22Rv1 (cell line): ENCODE data around the gene RPA1.
"Not testable (repeated sequence)": the region's sequence is repeated elsewhere in the genome, so short reads cannot be mapped to it uniquely, and the experiment has no call there.

ENCODE experiments used
- H3K27ac ChIP-seq: fragments of 450-650 bp; 2 replicates; pipeline ENCODE4 v1.5.1; 2017
- ZFX ChIP-seq: fragments of 450-650 bp; IDR thresholded peaks from 2 replicates; pipeline ENCODE4 v1.6.1; 2017; ENCODE audit warnings: antibody characterized with exemption, borderline replicate concordance
- TF ChIP-seq, protein P1 (sequence below): fragments of 450-650 bp; IDR thresholded peaks from 2 replicates; pipeline ENCODE4 v1.5.1; 2017; ENCODE audit warnings: mild to moderate bottlenecking

The RPA1 gene

DNA sequence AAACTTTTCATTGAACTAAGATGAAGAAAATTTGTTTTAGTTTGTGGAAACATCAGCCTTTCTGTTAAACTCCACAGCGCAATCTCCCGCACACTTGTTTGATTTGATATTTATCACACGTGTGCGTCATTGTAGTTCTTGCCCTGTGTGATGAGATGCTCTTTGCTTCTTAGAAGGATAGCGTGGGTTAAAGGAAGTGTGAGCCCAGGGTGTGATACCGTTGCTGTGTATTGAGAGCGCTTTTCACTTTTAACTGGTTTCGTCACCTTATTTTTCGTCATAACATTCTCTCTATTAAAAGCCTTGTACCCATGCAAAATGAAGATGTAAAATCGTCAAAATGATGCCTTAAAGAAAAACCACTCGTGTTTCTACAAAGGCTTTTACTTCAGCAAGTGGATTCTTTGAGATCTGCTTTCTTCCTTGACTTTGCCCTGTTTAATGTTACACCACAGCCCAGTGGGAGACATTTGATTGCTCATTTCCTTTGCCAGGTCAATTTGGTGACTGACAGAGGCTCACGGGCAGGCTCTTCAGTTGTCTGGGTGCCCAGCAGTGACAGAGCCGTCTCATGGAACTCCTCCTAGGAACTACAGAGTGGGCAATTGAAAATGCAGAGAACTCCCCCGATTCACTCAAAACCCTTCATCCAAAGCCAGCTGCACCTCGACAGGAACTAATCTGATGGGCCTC, 61.1 kb downstream of the RPA1 start:
- H3K27ac ChIP-seq: no peak overlapping the region
- no peak for TF ChIP-seq ZFX
- TF ChIP-seq, protein P1, sequence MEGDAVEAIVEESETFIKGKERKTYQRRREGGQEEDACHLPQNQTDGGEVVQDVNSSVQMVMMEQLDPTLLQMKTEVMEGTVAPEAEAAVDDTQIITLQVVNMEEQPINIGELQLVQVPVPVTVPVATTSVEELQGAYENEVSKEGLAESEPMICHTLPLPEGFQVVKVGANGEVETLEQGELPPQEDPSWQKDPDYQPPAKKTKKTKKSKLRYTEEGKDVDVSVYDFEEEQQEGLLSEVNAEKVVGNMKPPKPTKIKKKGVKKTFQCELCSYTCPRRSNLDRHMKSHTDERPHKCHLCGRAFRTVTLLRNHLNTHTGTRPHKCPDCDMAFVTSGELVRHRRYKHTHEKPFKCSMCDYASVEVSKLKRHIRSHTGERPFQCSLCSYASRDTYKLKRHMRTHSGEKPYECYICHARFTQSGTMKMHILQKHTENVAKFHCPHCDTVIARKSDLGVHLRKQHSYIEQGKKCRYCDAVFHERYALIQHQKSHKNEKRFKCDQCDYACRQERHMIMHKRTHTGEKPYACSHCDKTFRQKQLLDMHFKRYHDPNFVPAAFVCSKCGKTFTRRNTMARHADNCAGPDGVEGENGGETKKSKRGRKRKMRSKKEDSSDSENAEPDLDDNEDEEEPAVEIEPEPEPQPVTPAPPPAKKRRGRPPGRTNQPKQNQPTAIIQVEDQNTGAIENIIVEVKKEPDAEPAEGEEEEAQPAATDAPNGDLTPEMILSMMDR: no peak

DNA sequence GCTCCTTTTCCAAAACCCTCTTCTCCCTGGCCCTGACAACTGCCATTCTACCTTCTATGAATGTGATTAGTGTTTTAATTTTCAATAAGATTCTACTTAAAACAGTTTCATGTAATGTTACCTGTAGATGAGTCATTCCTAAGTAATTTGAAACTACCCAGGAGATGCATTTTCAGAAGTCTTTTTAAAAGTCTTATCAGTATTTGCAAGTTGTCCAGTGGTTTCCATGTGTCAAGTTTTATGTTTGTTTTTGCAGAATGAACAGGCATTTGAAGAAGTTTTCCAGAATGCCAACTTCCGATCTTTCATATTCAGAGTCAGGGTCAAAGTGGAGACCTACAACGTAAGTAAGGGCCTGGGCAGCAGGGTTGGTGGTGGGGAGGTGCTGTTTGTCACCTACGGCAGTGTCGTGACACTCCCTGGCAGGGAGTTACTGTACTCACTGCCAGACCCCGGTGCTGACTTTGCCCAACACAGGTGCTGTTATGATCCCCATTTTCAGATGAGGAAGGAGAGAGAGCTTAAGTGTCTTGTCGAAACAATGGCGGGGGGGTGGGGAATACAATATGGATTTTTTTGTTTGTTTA, 65.0 kb downstream of the RPA1 start:
- TF ChIP-seq, protein P1: no peak
- TF ChIP-seq ZFX: no peak
- H3K27ac ChIP-seq: no peak overlapping the region

DNA sequence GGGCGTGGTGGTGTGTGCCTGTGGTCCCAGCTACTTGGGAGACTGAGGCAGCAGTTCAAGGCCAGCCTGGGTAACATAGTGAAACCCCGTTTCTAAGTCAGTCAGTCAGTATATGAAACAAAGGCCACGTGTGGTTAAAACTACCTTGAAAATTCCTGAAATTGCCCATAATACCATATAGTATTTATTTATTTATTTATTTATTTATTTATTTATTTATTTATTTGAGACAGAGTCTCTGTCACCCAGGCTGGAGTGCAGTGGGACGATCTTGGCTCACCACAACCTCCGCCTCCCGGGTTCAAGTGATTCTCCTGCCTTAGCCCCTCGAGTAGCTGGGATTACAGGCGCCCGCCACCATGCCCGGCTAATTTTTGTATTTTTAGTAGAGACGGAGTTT, 65.7 kb downstream of the RPA1 start:
- H3K27ac ChIP-seq: not testable (repeated sequence)

DNA sequence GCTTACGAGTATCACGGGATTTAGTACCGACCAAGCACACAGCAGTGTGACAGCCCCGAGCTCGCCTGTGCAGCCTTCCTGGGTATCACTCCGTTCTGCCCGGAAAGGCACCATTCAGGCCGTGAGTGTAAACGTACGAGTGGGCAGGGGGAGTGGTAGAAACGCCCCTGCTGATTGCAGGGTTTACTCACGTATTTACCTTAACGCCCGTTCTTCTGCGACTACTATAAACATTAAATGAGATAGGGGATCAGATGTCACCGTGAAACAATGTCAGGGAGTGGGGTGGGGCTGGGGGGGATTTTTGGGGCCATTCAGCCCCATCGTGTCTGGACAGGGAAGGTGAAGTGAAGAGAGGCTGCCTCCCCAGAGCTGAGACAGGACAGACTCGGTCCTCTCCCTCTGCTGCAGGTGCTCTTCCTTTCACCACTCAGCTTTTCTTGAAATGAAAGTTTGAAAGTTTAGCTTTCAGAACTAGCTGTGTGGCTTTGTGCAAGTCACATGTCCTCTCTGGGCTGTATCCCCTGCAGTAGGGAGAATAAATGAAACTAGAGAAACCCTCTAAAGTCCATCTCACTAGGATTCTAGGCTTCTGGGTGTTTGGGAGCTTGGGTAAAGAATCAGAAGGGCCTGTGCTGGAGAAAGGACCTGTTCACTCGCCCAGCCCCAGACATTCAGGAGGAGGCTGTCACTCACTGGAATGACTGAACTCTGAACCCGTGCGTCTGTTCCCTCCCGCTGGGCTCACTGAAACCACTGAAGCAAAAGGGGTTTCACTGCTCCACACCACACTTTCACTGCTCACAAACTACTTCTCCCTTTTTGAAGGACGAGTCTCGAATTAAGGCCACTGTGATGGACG, 66.7 kb downstream of the RPA1 start:
- TF ChIP-seq ZFX: no peak
- TF ChIP-seq, protein P1: no peak
- H3K27ac ChIP-seq: no peak overlapping the region

DNA sequence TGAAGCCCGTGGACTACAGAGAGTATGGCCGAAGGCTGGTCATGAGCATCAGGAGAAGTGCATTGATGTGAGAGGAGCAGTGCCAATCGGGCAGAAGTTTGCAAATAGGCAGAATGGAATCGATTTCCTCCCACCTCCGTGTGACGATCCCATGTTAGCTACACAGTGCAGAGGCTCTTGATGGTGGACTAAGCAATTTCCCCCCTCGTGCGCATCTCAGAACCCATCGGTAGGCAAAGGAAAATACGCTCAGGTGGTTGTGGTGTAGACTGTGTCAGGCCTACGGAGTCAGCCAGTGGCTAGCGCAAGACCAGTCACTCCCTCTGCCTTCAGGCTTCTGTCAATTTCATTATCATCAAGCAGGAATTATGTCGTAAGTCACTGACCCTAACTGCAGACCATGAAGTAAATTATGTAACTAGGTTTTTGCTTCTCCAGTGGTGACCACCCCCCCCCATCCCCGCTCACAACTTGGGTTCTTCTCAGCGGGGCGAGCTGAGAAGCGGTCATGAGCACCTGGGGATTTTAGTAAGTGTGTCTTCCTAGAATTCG, 67.4 kb downstream of the RPA1 start:
- TF ChIP-seq, protein P1: no peak
- TF ChIP-seq ZFX: no peak
- no peak overlapping the region for H3K27ac ChIP-seq

DNA sequence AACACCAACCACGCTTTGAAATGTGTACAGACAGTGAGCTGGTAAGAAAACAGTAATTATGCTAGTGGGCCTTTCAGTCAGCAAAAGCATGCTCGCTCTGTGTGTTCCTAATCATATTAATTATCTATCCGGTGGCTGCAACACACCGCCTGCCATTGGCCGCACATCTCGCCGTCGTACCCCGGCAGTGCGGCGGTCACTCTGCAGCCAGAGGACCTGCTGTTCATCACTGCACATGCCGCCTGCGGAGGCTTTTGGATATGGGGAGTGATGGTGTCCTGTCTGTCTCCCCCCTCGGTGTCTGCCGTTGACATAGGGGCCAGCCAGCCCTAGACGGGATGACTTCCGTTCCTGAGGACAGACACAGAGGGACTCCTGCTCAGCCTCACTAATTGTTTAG, 68.5 kb downstream of the RPA1 start:
- no peak overlapping the region for H3K27ac ChIP-seq
- TF ChIP-seq, protein P1: no peak
- no peak for TF ChIP-seq ZFX

DNA sequence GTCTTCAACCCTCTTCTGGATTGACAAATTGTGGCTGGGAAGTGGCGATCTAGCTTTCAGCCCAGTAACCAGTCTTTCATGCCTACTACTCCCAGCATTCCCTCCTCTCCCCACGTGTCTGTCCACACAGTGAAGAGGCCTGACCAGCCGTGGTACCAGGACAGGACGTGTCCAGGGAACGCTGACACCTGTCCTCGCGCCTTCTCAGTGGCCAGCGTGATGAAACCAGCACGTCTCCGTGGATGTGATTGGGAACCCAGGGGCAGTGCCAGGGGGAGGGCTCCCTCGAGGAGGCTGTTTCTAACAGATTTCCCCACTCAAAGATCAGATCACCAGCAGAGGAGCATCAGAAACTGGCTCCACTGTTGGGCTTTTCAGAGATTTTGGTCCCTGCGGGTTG, 69.1 kb downstream of the RPA1 start:
- TF ChIP-seq, protein P1: no peak
- no peak for TF ChIP-seq ZFX
- H3K27ac ChIP-seq: no peak overlapping the region
